Lung (tissue), 12 donors: ENCODE results near the gene RTN1. TPM values are rescaled to one million over a fixed set of nuclear protein-coding genes. Genes with fewer than 3 reads are reported as not detected.

ENCODE experiments used
- ATAC-seq: fragments of 200-7000 bp; cut with Tn5 transposase; one replicate; pipeline ENCODE4 v1.9.1; 2020; ENCODE audit warnings: moderate number of reproducible peaks; ENCODE audit not compliant: insufficient read depth, low FRiP score
- DNase-seq, 3 donors: peaks; one replicate each; pipeline ENCODE4 v3.0.0-alpha.2; 2013 to 2017
- H3K27ac ChIP-seq, 2 donors: one replicate each; pipeline ENCODE4 v1.5.1; 2013; ENCODE audit warnings: mild to moderate bottlenecking in 2 of 2, moderate library complexity in 2 of 2, control low read depth in 1 of 2, inconsistent platforms in 1 of 2, low read depth in 1 of 2, low read length in 1 of 2
- H3K27me3 ChIP-seq, 3 donors: one replicate each; pipeline ENCODE4 v1.5.1; 2013; ENCODE audit warnings: low read length in 2 of 3; ENCODE audit not compliant: control insufficient read depth in 3 of 3, insufficient read depth in 3 of 3
- H3K36me3 ChIP-seq, 4 donors: one replicate each; pipeline ENCODE4 v1.5.1; 2013; ENCODE audit warnings: low read length in 4 of 4, mild to moderate bottlenecking in 1 of 4, moderate library complexity in 1 of 4; ENCODE audit not compliant: control insufficient read depth in 4 of 4, insufficient read depth in 4 of 4
- H3K4me1 ChIP-seq, 5 donors: one replicate each; pipeline ENCODE4 v1.5.1; 2013; ENCODE audit warnings: low read length in 5 of 5, mild to moderate bottlenecking in 2 of 5, moderate library complexity in 1 of 5; ENCODE audit not compliant: control insufficient read depth in 5 of 5, insufficient read depth in 5 of 5
- H3K4me3 ChIP-seq: one replicate; pipeline ENCODE4 v1.5.1; 2013; ENCODE audit warnings: mild to moderate bottlenecking, control low read depth, moderate library complexity
- H3K9ac ChIP-seq, 2 donors: one replicate each; pipeline ENCODE4 v1.5.1; 2013; ENCODE audit warnings: low read length in 2 of 2, control low read depth in 1 of 2; ENCODE audit not compliant: insufficient read depth in 1 of 2
- H3K9me3 ChIP-seq, 4 donors: one replicate each; pipeline ENCODE4 v1.5.1; 2013; ENCODE audit warnings: low read length in 3 of 4, mild to moderate bottlenecking in 1 of 4, moderate library complexity in 1 of 4; ENCODE audit not compliant: control insufficient read depth in 4 of 4, insufficient read depth in 3 of 4
- WGBS, 2 donors: extraction: QIAGEN DNeasy Blood & Tissue Kit; methylation state at CpG; one replicate each; pipeline ENCODE4 v1.1.7; 2013; 5-methylcytosine and 5-hydroxymethylcytosine counted together
- polyA plus RNA-seq, 2 donors: library from polyadenylated mRNA; stranded (reverse); fragments of 200-250 nt; gene quantifications; one replicate each; pipeline ENCODE4 v1.2.1, GENCODE V29; 2013
- total RNA-seq, 2 donors: library from RNA; depleted of rRNA in 1 of 2; stranded (reverse); fragments of >200 nt in 1 of 2; gene quantifications; one replicate each; pipeline ENCODE4 v1.2.1, GENCODE V29; 2014 to 2021
- TF ChIP-seq, protein P1 (sequence below): IDR thresholded peaks from 2 replicates; pipeline ENCODE4 v1.5.1; 2012; ENCODE audit warnings: mild to moderate bottlenecking; ENCODE audit errors: control extremely low read depth, extremely low read depth
- donor health status: control.
- donor health status: control.
- donor health status: Bipolar disorder and iron deficiency.
- donor health status: healthy.
- donor health status: DM: yes; HTN: yes; CAD: no.

RTN1 gene
- total and polyA plus RNA-seq, 4 donors, result 2.4 to 9.0 (median 6.9) TPM

- no peaks in the 10 kb centered on the region for H3K9me3 ChIP-seq
- TF ChIP-seq, protein P1, sequence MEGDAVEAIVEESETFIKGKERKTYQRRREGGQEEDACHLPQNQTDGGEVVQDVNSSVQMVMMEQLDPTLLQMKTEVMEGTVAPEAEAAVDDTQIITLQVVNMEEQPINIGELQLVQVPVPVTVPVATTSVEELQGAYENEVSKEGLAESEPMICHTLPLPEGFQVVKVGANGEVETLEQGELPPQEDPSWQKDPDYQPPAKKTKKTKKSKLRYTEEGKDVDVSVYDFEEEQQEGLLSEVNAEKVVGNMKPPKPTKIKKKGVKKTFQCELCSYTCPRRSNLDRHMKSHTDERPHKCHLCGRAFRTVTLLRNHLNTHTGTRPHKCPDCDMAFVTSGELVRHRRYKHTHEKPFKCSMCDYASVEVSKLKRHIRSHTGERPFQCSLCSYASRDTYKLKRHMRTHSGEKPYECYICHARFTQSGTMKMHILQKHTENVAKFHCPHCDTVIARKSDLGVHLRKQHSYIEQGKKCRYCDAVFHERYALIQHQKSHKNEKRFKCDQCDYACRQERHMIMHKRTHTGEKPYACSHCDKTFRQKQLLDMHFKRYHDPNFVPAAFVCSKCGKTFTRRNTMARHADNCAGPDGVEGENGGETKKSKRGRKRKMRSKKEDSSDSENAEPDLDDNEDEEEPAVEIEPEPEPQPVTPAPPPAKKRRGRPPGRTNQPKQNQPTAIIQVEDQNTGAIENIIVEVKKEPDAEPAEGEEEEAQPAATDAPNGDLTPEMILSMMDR, result no peak
- no peak overlapping the region for H3K27ac ChIP-seq
- no peaks in the 10 kb centered on the region for H3K36me3 ChIP-seq
- H3K27me3 ChIP-seq, result no peaks in the 10 kb centered on the region
- 69 to 73% methylated on average over 21 to 23 of the region's 23 CpGs for WGBS, 2 donors
- H3K9ac ChIP-seq, result no peak overlapping the region
- ATAC-seq, result no peak
- peaks cover 0 to 2% (median 0%) of the 10 kb centered on the region in 5 donors for H3K4me1 ChIP-seq
- DNase-seq, result peak in 1 of 3 donors; percentile 8
- no peak overlapping the region for H3K4me3 ChIP-seq
Measured at GRCh38 chr14:59582845-59583509, 287.6 kb downstream of the RTN1 start.

- no peak for ATAC-seq
- no peaks in the 10 kb centered on the region for H3K36me3 ChIP-seq
- TF ChIP-seq, protein P1, result no peak
- H3K27ac ChIP-seq, result no peak overlapping the region
- peaks cover 0 to 2% (median 0%) of the 10 kb centered on the region in 5 donors for H3K4me1 ChIP-seq
- H3K27me3 ChIP-seq, result no peaks in the 10 kb centered on the region
- H3K9me3 ChIP-seq, result no peaks in the 10 kb centered on the region
- no peak overlapping the region for H3K9ac ChIP-seq
- DNase-seq, result no peak
- WGBS, 2 donors, result 94 to 95% methylated on average over 3 of the region's 3 CpGs
- H3K4me3 ChIP-seq, result no peak overlapping the region
Measured at GRCh38 chr14:59582161-59582560, 288.4 kb downstream of the RTN1 start.

GRCh38 chr14:59580911-59581310, 289.7 kb downstream of the RTN1 start:
- no peak for ATAC-seq
- DNase-seq, result no peak
- Histone ChIP-seq H3K4me3 (no peak overlapping the region), H3K27me3 (no peaks in the 10 kb centered on the region), H3K4me1 (peaks cover 0 to 8% (median 0%) of the 10 kb centered on the region in 5 donors), H3K36me3 (no peaks in the 10 kb centered on the region), H3K9ac (no peak overlapping the region), H3K27ac (no peak overlapping the region), H3K9me3 (no peaks in the 10 kb centered on the region)
- TF ChIP-seq, protein P1, result no peak
- WGBS, 2 donors, result 83 to 92% methylated on average over 2 of the region's 2 CpGs
